ENCODE data around the gene ARHGAP5.

Gene ARHGAP5

GRCh38 chr14:32206552-32206951 is 129.4 kb downstream of the ARHGAP5 start:
- in situ Hi-C loops (cut with MboI; ENCODE audit: low sequenced_read_pairs), result no loop called here

- in situ Hi-C loops (cut with MboI; ENCODE audit: low sequenced_read_pairs), result no loop called here
Measured at GRCh38 chr14:32208490-32208889, 131.4 kb downstream of the ARHGAP5 start.
